Ascending aorta (tissue), 2 donors: Measurements from ENCODE around the gene TOGARAM2. TPM values are rescaled to one million over a fixed set of nuclear protein-coding genes. Genes with fewer than 3 reads are reported as not detected.

Source experiments
- DNase-seq, 2 donors: peaks; one replicate each; pipeline ENCODE4 v3.0.0-alpha.2; 2019; ENCODE audit warnings: low spot score in 2 of 2
- H3K27ac ChIP-seq, 2 donors: fragments of 200-600 bp; sonication (generic); one replicate each; pipeline ENCODE4 v1.5.1; 2016 to 2017; ENCODE audit warnings: mild to moderate bottlenecking in 1 of 2
- H3K27me3 ChIP-seq: fragments of 200-600 bp; sonication (generic); one replicate; pipeline ENCODE4 v1.5.1; 2017
- H3K36me3 ChIP-seq, 2 donors: fragments of 200-600 bp; sonication (generic); one replicate each; pipeline ENCODE4 v1.5.1; 2016
- H3K4me1 ChIP-seq, 2 donors: fragments of 200-600 bp; sonication (generic); one replicate each; pipeline ENCODE4 v1.5.1; 2016 to 2017; ENCODE audit warnings: mild to moderate bottlenecking in 1 of 2
- H3K4me3 ChIP-seq, 2 donors: fragments of 200-600 bp; sonication (generic); one replicate each; pipeline ENCODE4 v1.5.1; 2016 to 2017; ENCODE audit warnings: mild to moderate bottlenecking in 1 of 2
- H3K9me3 ChIP-seq, 2 donors: fragments of 200-600 bp; sonication (generic); one replicate each; pipeline ENCODE4 v1.5.1; 2016
- CTCF ChIP-seq, 3 experiments: fragments of 200-600 bp in 2 of 3; fragments of 450-650 bp in 1 of 3; sonication (generic) in 2 of 3; IDR thresholded peaks; one replicate each; pipeline ENCODE4 v1.5.1; 2016 to 2019; ENCODE audit warnings: antibody characterized with exemption in 3 of 3, mild to moderate bottlenecking in 1 of 3, moderate library complexity in 1 of 3
- intact Hi-C: fragments of 100-400 bp; cut with DNase I; formaldehyde crosslinking; loops from one replicate; pipeline ENCODE4 v1.15.1; 2023
- total RNA-seq: library from RNA; depleted of rRNA; stranded (reverse); fragments of >200 nt; gene quantifications from one replicate; pipeline ENCODE4 v1.1.0, GENCODE V29; 2016

The TOGARAM2 gene
- total RNA-seq, 1 donor from 2014 or later, result not detected

- TF ChIP-seq CTCF (IDR thresholded peaks at IDR 0.05), result no peak
- Histone ChIP-seq H3K4me3 (no peak overlapping the region), H3K9me3 (no peaks in the 10 kb centered on the region), H3K27ac (no peak overlapping the region), H3K27me3 (no peaks in the 10 kb centered on the region), H3K4me1 (no peaks in the 10 kb centered on the region), H3K36me3 (no peaks in the 10 kb centered on the region)
- DNase-seq, result no peak
- intact Hi-C loops, result no loop called here
These were observed 9.9 kb downstream of the TOGARAM2 start for GRCh38 chr2:28991021-28991420.

- no peak for TF ChIP-seq CTCF (IDR thresholded peaks at IDR 0.05)
- no peak overlapping the region for H3K4me3 ChIP-seq
- no peak for DNase-seq
- no peaks in the 10 kb centered on the region for H3K27me3 ChIP-seq
- no peaks in the 10 kb centered on the region for H3K36me3 ChIP-seq
- no peak overlapping the region for H3K27ac ChIP-seq
- intact Hi-C loops, result no loop called here
- no peaks in the 10 kb centered on the region for H3K4me1 ChIP-seq
- H3K9me3 ChIP-seq, result no peaks in the 10 kb centered on the region
These were observed 10.4 kb downstream of the TOGARAM2 start for GRCh38 chr2:28991460-28991859.

GRCh38 chr2:28993206-28993960 lies 12.3 kb downstream of the TOGARAM2 start:
- H3K4me3 ChIP-seq, result no peak overlapping the region
- intact Hi-C loops, result no loop called here
- TF ChIP-seq CTCF (IDR thresholded peaks at IDR 0.05), result no peak
- H3K27me3 ChIP-seq, result no peaks in the 10 kb centered on the region
- H3K36me3 ChIP-seq, result no peaks in the 10 kb centered on the region
- no peak for DNase-seq
- no peak overlapping the region for H3K27ac ChIP-seq
- H3K9me3 ChIP-seq, result no peaks in the 10 kb centered on the region
- H3K4me1 ChIP-seq, result no peaks in the 10 kb centered on the region

GRCh38 chr2:28994074-28994473 lies 13.0 kb downstream of the TOGARAM2 start:
- no peaks in the 10 kb centered on the region for H3K36me3 ChIP-seq
- H3K9me3 ChIP-seq, result no peaks in the 10 kb centered on the region
- no peak overlapping the region for H3K4me3 ChIP-seq
- intact Hi-C loops, result no loop called here
- TF ChIP-seq CTCF (IDR thresholded peaks at IDR 0.05), result no peak
- no peaks in the 10 kb centered on the region for H3K27me3 ChIP-seq
- no peak for DNase-seq
- no peak overlapping the region for H3K27ac ChIP-seq
- no peaks in the 10 kb centered on the region for H3K4me1 ChIP-seq

- intact Hi-C loops, result no loop called here
- H3K36me3 ChIP-seq, result no peaks in the 10 kb centered on the region
- TF ChIP-seq CTCF (IDR thresholded peaks at IDR 0.05), result no peak
- no peak overlapping the region for H3K27ac ChIP-seq
- H3K4me3 ChIP-seq, result no peak overlapping the region
- DNase-seq, result no peak
- no peaks in the 10 kb centered on the region for H3K4me1 ChIP-seq
- no peaks in the 10 kb centered on the region for H3K27me3 ChIP-seq
- no peaks in the 10 kb centered on the region for H3K9me3 ChIP-seq
These were observed 13.6 kb downstream of the TOGARAM2 start for GRCh38 chr2:28994679-28995078.
